HG03108 (cell line): ENCODE measurements around the gene SLC35A1.

Source experiments
- ATAC-seq: cut with Tn5 transposase; IDR thresholded peaks from one replicate; pipeline ENCODE4 v1.9.1; 2021; ENCODE audit warnings: moderate library complexity; ENCODE audit not compliant: unreplicated experiment

The SLC35A1 gene

GRCh38 chr6:87522686-87523085 is 49.9 kb downstream of the SLC35A1 start:
- ATAC-seq: no peak

- no peak for ATAC-seq
Observed at GRCh38 chr6:87529221-87529620, 56.4 kb downstream of the SLC35A1 start.

GRCh38 chr6:87534377-87535047 is 61.7 kb downstream of the SLC35A1 start:
- no peak for ATAC-seq

GRCh38 chr6:87538510-87539260 is 65.9 kb downstream of the SLC35A1 start:
- no peak for ATAC-seq

GRCh38 chr6:87539554-87539953 is 66.8 kb downstream of the SLC35A1 start:
- ATAC-seq: no peak

- ATAC-seq: no peak
Observed at GRCh38 chr6:87540539-87540938, 67.8 kb downstream of the SLC35A1 start.

- no peak for ATAC-seq
Observed at GRCh38 chr6:87541041-87541440, 68.3 kb downstream of the SLC35A1 start.

GRCh38 chr6:87541744-87542143 is 69.0 kb downstream of the SLC35A1 start:
- ATAC-seq: no peak

GRCh38 chr6:87543696-87544473 is 71.1 kb downstream of the SLC35A1 start:
- no peak for ATAC-seq

- no peak for ATAC-seq
Observed at GRCh38 chr6:87544474-87544735, 71.6 kb downstream of the SLC35A1 start.

- no peak for ATAC-seq
Observed at GRCh38 chr6:87551799-87552198, 79.0 kb downstream of the SLC35A1 start.

- ATAC-seq: no peak
Observed at GRCh38 chr6:87553159-87553765, 80.5 kb downstream of the SLC35A1 start.

GRCh38 chr6:87555506-87555905 is 82.7 kb downstream of the SLC35A1 start:
- no peak for ATAC-seq

- ATAC-seq: no peak
Observed at GRCh38 chr6:87558446-87558845, 85.7 kb downstream of the SLC35A1 start.

GRCh38 chr6:87561017-87561416 is 88.2 kb downstream of the SLC35A1 start:
- ATAC-seq: no peak
